Body of pancreas (tissue), 4 donors: ENCODE results near the gene BBS7.

ENCODE experiments used
- POLR2A ChIP-seq, 3 donors: fragments of 450-650 bp; IDR thresholded peaks; one replicate each; pipeline ENCODE4 v1.6.1; 2016; ENCODE audit warnings: antibody characterized with exemption in 3 of 3, mild to moderate bottlenecking in 2 of 3
- TF ChIP-seq, protein P1 (sequence below), 7 experiments: fragments of 450-650 bp in 4 of 7; fragments of 200-600 bp in 3 of 7; sonication (generic) in 3 of 7; IDR thresholded peaks; one replicate each; pipeline ENCODE4 v1.5.1; 2016 to 2019; ENCODE audit warnings: antibody characterized with exemption in 7 of 7

- no peak for TF ChIP-seq POLR2A (IDR thresholded peaks at IDR 0.05)
- TF ChIP-seq, protein P1, sequence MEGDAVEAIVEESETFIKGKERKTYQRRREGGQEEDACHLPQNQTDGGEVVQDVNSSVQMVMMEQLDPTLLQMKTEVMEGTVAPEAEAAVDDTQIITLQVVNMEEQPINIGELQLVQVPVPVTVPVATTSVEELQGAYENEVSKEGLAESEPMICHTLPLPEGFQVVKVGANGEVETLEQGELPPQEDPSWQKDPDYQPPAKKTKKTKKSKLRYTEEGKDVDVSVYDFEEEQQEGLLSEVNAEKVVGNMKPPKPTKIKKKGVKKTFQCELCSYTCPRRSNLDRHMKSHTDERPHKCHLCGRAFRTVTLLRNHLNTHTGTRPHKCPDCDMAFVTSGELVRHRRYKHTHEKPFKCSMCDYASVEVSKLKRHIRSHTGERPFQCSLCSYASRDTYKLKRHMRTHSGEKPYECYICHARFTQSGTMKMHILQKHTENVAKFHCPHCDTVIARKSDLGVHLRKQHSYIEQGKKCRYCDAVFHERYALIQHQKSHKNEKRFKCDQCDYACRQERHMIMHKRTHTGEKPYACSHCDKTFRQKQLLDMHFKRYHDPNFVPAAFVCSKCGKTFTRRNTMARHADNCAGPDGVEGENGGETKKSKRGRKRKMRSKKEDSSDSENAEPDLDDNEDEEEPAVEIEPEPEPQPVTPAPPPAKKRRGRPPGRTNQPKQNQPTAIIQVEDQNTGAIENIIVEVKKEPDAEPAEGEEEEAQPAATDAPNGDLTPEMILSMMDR (IDR thresholded peaks at IDR 0.05), result no peak
These were observed 70.3 kb downstream of the BBS7 start for GRCh38 chr4:121799867-121800501.
